ENCODE data around the gene ASB5. TPM values are rescaled to one million over a fixed set of nuclear protein-coding genes. Genes with fewer than 3 reads are reported as not detected.

ASB5 gene
- total RNA-seq, 6 experiments from 2014 or later: 0.14 to 0.21 (median 0.17) TPM; not detected in 3

DNA sequence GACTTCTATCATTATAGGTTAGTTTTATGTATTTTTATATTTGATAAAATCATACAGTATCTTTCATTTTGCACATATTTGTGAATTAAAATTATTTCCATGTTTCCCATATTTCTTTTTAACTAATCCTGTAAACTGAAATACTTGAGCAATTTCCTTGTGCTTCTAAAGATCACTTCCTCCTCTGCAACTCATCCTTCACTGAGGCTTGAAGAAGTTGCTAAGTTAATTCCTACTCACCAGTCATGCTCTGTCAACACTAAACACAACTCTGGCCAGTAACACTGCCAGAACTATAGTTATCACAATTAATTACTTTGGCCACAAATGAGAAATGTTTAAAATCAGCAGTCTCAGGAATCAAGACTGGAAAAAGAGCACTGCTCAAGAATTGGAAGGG lies 80.4 kb downstream of the ASB5 start:
- H3K27ac Mint-ChIP-seq: 0 out of 2 replicates have a peak overlapping the region, but pooled peaks have one; percentile 14
- H3K27me3 Mint-ChIP-seq (ENCODE audit: insufficient read depth): no peaks in the 10 kb centered on the region
- no peaks in the 10 kb centered on the region for H3K9me3 Mint-ChIP-seq
- DNase-seq: no peak
- TF ChIP-seq, protein P1, sequence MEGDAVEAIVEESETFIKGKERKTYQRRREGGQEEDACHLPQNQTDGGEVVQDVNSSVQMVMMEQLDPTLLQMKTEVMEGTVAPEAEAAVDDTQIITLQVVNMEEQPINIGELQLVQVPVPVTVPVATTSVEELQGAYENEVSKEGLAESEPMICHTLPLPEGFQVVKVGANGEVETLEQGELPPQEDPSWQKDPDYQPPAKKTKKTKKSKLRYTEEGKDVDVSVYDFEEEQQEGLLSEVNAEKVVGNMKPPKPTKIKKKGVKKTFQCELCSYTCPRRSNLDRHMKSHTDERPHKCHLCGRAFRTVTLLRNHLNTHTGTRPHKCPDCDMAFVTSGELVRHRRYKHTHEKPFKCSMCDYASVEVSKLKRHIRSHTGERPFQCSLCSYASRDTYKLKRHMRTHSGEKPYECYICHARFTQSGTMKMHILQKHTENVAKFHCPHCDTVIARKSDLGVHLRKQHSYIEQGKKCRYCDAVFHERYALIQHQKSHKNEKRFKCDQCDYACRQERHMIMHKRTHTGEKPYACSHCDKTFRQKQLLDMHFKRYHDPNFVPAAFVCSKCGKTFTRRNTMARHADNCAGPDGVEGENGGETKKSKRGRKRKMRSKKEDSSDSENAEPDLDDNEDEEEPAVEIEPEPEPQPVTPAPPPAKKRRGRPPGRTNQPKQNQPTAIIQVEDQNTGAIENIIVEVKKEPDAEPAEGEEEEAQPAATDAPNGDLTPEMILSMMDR (IDR thresholded peaks at IDR 0.05): no peak
- H3K4me1 Mint-ChIP-seq (ENCODE audit: low read depth): peaks cover 85% of the 10 kb centered on the region
- no peak overlapping the region for H3K4me3 Mint-ChIP-seq
- H3K36me3 Mint-ChIP-seq (ENCODE audit: low read depth): no peaks in the 10 kb centered on the region

- TF ChIP-seq, protein P1 (IDR thresholded peaks at IDR 0.05): no peak
- Mint-ChIP-seq H3K4me1 (ENCODE audit: low read depth) (peaks cover 75% of the 10 kb centered on the region), H3K9me3 (no peaks in the 10 kb centered on the region), H3K4me3 (no peak overlapping the region), H3K36me3 (ENCODE audit: low read depth) (no peaks in the 10 kb centered on the region), H3K27ac (0 out of 2 replicates have a peak overlapping the region, but pooled peaks have one; percentile 29), H3K27me3 (ENCODE audit: insufficient read depth) (no peaks in the 10 kb centered on the region)
- peak; percentile 46 for DNase-seq
These were observed 81.4 kb downstream of the ASB5 start for GRCh38 chr4:176187624-176188023.

DNA sequence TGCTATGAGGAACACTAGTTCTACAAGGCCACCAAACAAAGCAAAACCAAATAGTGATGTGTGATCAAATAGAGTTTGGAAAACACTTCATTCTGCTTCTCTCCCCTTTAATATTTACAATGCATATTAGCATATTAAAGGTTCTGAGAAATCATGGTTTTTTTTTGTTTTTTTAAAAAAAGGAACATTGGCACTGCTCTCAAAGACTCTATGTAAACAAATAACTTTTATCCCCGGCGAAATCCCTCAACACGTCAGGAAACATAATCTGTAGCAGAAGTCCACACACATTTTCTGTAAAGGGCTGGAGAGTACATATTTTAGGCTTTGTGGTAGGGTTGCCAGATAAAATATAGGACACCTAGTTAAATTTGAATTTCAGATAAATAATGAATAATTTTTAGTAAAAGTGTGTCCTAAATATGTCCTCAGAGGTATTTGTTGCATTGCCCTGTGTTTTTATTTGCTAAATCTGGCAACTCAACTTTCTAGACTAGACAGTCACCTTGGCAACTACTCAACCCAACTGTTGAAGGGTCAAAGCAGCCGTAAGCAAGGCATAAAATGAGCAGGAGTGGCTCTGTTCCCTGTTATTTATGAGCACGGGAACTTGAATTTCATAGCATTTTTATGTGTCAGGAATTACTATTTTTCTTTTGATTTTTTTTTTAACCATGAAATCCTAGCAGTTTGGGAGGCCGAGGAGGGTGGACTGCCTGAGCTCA lies 82.2 kb downstream of the ASB5 start:
- TF ChIP-seq, protein P1 (IDR thresholded peaks at IDR 0.05): no peak
- DNase-seq: peak; percentile 23
- no peak overlapping the region; the same call in 1 of the 2 replicates for H3K4me3 Mint-ChIP-seq
- peak overlapping the region; percentile 40 for H3K27ac Mint-ChIP-seq
- H3K4me1 Mint-ChIP-seq (ENCODE audit: low read depth): peaks cover 67% of the 10 kb centered on the region
- H3K36me3 Mint-ChIP-seq (ENCODE audit: low read depth): no peaks in the 10 kb centered on the region
- no peaks in the 10 kb centered on the region for H3K9me3 Mint-ChIP-seq
- H3K27me3 Mint-ChIP-seq (ENCODE audit: insufficient read depth): no peaks in the 10 kb centered on the region

- H3K9me3 Mint-ChIP-seq: no peaks in the 10 kb centered on the region
- H3K36me3 Mint-ChIP-seq (ENCODE audit: low read depth): no peaks in the 10 kb centered on the region
- H3K4me3 Mint-ChIP-seq: no peak overlapping the region
- H3K27ac Mint-ChIP-seq: no peak overlapping the region
- peaks cover 61% of the 10 kb centered on the region for H3K4me1 Mint-ChIP-seq (ENCODE audit: low read depth)
- DNase-seq: no peak
- no peaks in the 10 kb centered on the region for H3K27me3 Mint-ChIP-seq (ENCODE audit: insufficient read depth)
- TF ChIP-seq, protein P1 (IDR thresholded peaks at IDR 0.05): no peak
These were observed 83.0 kb downstream of the ASB5 start for GRCh38 chr4:176186067-176186466.

DNA sequence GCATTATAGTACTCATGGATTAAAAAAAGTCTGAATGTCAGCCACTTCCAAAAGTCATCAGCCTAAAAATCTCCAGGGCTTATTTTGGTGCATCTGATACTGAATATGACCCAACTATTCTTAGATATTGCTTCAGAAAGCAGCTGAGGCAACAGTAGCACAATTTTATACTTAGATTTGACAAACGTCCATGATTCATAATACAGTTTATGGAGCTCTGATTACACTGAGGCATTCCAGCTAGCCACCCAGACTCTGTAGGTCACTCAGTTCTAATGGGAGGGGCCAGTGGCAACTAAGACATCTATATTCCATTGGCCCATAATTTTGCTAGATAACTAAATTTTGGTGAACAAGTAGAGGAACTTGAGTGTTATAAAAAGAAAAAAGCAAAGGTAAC lies 84.0 kb downstream of the ASB5 start:
- Mint-ChIP-seq H3K4me3 (no peak overlapping the region), H3K27me3 (ENCODE audit: insufficient read depth) (no peaks in the 10 kb centered on the region), H3K36me3 (ENCODE audit: low read depth) (no peaks in the 10 kb centered on the region), H3K9me3 (no peaks in the 10 kb centered on the region), H3K4me1 (ENCODE audit: low read depth) (peaks cover 53% of the 10 kb centered on the region), H3K27ac (peak overlapping the region; percentile 4; the same call in 1 of the 2 replicates)
- TF ChIP-seq, protein P1 (IDR thresholded peaks at IDR 0.05): no peak
- DNase-seq: peak; percentile 61

Other genes with a start within 250 kb of the ASB5 start
- gene WDR17, start 203.4 kb downstream of the ASB5 start, total RNA-seq (2021; fragmentation: NEBNext Ultra II Directional; extraction: Animal tissue kit (Norgen Biotek cat#: 25700)): not detected
- under 1 TPM in 4 of 6 experiments, not detected in 2; 0.14 to 0.38 (median 0.20) TPM for gene SPATA4, start 73.6 kb downstream of the ASB5 start, total RNA-seq (2021; fragmentation: NEBNext Ultra II Directional; extraction: Animal tissue kit (Norgen Biotek cat#: 25700))
- gene SPCS3, start 50.7 kb upstream of the ASB5 start, total RNA-seq (2021; fragmentation: NEBNext Ultra II Directional; extraction: Animal tissue kit (Norgen Biotek cat#: 25700)): 100 to 1,000 TPM; 163 to 250 (median 180) TPM

Data from HFFc6 (cell line).